Measurements from ENCODE around the gene FN1.

The FN1 gene

DNA sequence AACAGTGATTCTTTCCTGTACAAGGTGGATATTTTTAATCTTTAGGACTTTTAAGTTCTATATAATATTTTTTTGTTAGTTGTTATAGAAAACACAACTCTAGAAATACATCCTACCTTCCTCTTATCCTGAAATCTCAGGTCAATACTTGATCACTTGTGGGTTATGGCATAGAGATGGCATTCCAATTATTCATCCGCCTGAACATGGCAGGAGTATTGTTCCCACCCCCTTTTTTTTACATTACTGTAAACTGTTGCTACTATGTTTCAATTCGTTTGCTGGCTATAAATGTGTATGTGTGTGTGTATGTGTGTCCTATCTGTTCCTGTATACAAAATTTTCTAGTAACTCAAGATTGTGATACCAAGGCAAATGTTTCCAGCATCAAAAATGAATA, 43.3 kb upstream of the FN1 start:
- no peak overlapping the region for H3K4me3 ChIP-seq (ENCODE audit: low read depth, low read length)
- POLR2A ChIA-PET: no interaction called here
- H3K36me3 ChIP-seq (ENCODE audit: control insufficient read depth in 2 of 2, insufficient read depth in 1 of 2, low read length in 2 of 2): no peaks in the 10 kb centered on the region
- no peaks in the 10 kb centered on the region for H3K9me3 ChIP-seq (ENCODE audit: control insufficient read depth, insufficient read depth, low read depth, low read length)
- H3K27ac ChIP-seq (ENCODE audit: extremely low read depth, low read depth, low read length): no peak overlapping the region
- TF ChIP-seq, protein P1, sequence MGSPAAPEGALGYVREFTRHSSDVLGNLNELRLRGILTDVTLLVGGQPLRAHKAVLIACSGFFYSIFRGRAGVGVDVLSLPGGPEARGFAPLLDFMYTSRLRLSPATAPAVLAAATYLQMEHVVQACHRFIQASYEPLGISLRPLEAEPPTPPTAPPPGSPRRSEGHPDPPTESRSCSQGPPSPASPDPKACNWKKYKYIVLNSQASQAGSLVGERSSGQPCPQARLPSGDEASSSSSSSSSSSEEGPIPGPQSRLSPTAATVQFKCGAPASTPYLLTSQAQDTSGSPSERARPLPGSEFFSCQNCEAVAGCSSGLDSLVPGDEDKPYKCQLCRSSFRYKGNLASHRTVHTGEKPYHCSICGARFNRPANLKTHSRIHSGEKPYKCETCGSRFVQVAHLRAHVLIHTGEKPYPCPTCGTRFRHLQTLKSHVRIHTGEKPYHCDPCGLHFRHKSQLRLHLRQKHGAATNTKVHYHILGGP (tag by site-specific recombination; IDR thresholded peaks at IDR 0.05): no peak
- TF ChIP-seq YY2 (tag by site-specific recombination; IDR thresholded peaks at IDR 0.05) (no peak), ZNF174 (tag by site-specific recombination; IDR thresholded peaks at IDR 0.05) (no peak), HOXA7 (CRISPR knock-in tag; IDR thresholded peaks at IDR 0.05; ENCODE audit: borderline replicate concordance) (no peak), ZNF626 (tag by site-specific recombination; IDR thresholded peaks at IDR 0.05) (no peak), ZNF404 (tag by site-specific recombination; IDR thresholded peaks at IDR 0.05) (no peak), SETDB1 (IDR thresholded peaks at IDR 0.05; ENCODE audit: insufficient read length, low read length) (no peak), EGR2 (tag by site-specific recombination; IDR thresholded peaks at IDR 0.05; ENCODE audit: low read depth) (no peak), ZNF138 (tag by site-specific recombination; IDR thresholded peaks at IDR 0.05; ENCODE audit: borderline replicate concordance) (no peak), OVOL3 (tag by site-specific recombination; IDR thresholded peaks at IDR 0.05) (no peak), ZBTB1 (tag by site-specific recombination; IDR thresholded peaks at IDR 0.05) (no peak), ZBTB20 (tag by site-specific recombination; IDR thresholded peaks at IDR 0.05) (no peak), ZFP41 (tag by site-specific recombination; IDR thresholded peaks at IDR 0.05; ENCODE audit: borderline replicate concordance) (no peak)
- TF ChIP-seq, protein P2, sequence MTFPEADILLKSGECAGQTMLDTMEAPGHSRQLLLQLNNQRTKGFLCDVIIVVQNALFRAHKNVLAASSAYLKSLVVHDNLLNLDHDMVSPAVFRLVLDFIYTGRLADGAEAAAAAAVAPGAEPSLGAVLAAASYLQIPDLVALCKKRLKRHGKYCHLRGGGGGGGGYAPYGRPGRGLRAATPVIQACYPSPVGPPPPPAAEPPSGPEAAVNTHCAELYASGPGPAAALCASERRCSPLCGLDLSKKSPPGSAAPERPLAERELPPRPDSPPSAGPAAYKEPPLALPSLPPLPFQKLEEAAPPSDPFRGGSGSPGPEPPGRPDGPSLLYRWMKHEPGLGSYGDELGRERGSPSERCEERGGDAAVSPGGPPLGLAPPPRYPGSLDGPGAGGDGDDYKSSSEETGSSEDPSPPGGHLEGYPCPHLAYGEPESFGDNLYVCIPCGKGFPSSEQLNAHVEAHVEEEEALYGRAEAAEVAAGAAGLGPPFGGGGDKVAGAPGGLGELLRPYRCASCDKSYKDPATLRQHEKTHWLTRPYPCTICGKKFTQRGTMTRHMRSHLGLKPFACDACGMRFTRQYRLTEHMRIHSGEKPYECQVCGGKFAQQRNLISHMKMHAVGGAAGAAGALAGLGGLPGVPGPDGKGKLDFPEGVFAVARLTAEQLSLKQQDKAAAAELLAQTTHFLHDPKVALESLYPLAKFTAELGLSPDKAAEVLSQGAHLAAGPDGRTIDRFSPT (tag by site-specific recombination; IDR thresholded peaks at IDR 0.05): no peak
- TF ChIP-seq, protein P3, sequence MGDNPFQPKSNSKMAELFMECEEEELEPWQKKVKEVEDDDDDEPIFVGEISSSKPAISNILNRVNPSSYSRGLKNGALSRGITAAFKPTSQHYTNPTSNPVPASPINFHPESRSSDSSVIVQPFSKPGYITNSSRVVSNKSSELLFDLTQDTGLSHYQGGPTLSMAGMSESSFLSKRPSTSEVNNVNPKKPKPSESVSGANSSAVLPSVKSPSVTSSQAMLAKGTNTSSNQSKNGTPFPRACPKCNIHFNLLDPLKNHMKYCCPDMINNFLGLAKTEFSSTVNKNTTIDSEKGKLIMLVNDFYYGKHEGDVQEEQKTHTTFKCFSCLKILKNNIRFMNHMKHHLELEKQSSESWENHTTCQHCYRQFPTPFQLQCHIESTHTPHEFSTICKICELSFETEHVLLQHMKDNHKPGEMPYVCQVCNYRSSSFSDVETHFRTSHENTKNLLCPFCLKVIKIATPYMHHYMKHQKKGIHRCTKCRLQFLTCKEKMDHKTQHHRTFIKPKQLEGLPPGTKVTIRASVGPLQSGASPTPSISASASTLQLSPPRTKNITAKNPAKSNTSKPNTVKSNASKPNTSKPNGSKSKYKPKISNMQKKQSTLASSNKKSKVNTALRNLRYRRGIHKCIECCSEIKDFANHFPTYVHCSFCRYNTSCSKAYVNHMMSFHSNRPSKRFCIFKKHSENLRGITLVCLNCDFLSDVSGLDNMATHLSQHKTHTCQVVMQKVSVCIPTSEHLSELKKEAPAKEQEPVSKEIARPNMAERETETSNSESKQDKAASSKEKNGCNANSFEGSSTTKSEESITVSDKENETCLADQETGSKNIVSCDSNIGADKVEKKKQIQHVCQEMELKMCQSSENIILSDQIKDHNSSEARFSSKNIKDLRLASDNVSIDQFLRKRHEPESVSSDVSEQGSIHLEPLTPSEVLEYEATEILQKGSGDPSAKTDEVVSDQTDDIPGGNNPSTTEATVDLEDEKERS (tag by site-specific recombination; IDR thresholded peaks at IDR 0.05): no peak
- TF ChIP-seq, protein P4, sequence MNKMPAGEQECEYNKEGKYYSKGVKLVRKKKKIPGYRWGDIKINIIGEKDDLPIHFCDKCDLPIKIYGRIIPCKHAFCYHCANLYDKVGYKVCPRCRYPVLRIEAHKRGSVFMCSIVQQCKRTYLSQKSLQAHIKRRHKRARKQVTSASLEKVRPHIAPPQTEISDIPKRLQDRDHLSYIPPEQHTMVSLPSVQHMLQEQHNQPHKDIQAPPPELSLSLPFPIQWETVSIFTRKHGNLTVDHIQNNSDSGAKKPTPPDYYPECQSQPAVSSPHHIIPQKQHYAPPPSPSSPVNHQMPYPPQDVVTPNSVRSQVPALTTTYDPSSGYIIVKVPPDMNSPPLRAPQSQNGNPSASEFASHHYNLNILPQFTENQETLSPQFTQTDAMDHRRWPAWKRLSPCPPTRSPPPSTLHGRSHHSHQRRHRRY (tag by site-specific recombination; IDR thresholded peaks at IDR 0.05): no peak
- TF ChIP-seq, protein P5, sequence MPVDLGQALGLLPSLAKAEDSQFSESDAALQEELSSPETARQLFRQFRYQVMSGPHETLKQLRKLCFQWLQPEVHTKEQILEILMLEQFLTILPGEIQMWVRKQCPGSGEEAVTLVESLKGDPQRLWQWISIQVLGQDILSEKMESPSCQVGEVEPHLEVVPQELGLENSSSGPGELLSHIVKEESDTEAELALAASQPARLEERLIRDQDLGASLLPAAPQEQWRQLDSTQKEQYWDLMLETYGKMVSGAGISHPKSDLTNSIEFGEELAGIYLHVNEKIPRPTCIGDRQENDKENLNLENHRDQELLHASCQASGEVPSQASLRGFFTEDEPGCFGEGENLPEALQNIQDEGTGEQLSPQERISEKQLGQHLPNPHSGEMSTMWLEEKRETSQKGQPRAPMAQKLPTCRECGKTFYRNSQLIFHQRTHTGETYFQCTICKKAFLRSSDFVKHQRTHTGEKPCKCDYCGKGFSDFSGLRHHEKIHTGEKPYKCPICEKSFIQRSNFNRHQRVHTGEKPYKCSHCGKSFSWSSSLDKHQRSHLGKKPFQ (tag by site-specific recombination; IDR thresholded peaks at IDR 0.05): no peak
- CTCF ChIA-PET: interaction anchor here (1.0 kb wide), 1 partner anchor 9 kb away, joined by 3 read pairs; no protein-coding TSS in a partner anchor
- H3K4me1 ChIP-seq (ENCODE audit: control insufficient read depth, insufficient read depth, low read length): no peaks in the 10 kb centered on the region
